ENCODE results near the gene ENOSF1.

The ENOSF1 gene

GRCh38 chr18:670522-670921 lies 41.9 kb downstream of the ENOSF1 start:
- no peak for DNase-seq

DNA sequence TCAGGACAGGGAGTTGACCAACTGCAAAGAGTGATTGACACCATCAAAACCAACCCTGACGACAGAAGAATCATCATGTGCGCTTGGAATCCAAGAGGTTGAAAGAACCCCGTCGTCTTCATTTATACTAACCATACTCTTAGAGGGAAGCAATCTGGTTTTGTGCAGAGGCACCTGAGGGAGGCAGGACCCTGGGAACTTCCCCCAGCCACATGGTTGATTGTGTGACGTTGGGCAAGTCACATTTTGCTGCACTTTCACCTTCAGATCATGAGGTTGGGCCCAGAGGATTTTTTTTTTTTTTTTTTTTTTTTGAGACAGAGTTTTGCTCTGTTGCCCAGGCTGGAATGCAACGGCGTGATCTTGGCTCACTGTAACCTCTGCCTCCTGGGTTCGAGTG lies 43.4 kb downstream of the ENOSF1 start:
- no peak for DNase-seq

- no peak for DNase-seq
Measured at GRCh38 chr18:668260-668659, 44.2 kb downstream of the ENOSF1 start.

GRCh38 chr18:666628-667027 lies 45.8 kb downstream of the ENOSF1 start:
- no peak for DNase-seq

DNA sequence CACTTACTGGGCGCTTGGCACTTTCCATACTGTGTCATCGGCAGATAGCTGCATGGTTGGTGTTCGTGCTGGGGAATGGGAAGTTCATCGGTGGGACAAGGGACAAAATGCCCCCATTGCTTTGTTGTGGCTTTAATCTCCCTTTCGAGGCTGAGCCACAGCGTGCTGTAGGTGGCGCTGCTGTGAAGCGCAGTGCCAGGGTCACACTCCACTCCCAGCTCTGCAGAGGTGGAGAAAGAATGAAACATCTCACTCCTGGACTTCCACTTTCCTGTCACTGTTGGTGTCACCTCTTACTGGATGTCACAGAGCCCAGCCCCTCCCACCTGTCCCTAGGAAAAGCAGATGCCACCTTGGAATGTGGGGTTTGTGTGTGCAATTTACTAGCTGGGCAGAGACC lies 46.3 kb downstream of the ENOSF1 start:
- no peak for DNase-seq

GRCh38 chr18:662197-662596 lies 50.2 kb downstream of the ENOSF1 start:
- no peak for DNase-seq

DNA sequence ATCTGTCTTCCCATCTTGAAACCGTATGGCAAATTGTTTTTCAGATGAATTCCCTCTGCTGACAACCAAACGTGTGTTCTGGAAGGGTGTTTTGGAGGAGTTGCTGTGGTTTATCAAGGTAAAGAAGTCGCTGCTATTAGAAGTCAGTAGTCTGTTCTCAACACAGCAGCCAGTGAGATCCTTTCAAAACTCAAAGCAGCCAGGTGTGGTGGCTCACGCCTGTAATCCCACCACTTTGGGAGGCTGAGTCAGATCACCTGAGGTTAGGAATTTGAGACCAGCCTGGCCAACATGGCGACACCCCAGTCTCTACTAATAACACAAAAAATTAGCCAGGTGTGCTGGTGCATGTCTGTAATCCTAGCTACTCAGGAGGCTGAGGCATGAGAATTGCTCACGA lies 52.8 kb downstream of the ENOSF1 start:
- DNase-seq, result no peak

- DNase-seq, result no peak
Measured at GRCh38 chr18:658947-659533, 53.4 kb downstream of the ENOSF1 start.

DNA sequence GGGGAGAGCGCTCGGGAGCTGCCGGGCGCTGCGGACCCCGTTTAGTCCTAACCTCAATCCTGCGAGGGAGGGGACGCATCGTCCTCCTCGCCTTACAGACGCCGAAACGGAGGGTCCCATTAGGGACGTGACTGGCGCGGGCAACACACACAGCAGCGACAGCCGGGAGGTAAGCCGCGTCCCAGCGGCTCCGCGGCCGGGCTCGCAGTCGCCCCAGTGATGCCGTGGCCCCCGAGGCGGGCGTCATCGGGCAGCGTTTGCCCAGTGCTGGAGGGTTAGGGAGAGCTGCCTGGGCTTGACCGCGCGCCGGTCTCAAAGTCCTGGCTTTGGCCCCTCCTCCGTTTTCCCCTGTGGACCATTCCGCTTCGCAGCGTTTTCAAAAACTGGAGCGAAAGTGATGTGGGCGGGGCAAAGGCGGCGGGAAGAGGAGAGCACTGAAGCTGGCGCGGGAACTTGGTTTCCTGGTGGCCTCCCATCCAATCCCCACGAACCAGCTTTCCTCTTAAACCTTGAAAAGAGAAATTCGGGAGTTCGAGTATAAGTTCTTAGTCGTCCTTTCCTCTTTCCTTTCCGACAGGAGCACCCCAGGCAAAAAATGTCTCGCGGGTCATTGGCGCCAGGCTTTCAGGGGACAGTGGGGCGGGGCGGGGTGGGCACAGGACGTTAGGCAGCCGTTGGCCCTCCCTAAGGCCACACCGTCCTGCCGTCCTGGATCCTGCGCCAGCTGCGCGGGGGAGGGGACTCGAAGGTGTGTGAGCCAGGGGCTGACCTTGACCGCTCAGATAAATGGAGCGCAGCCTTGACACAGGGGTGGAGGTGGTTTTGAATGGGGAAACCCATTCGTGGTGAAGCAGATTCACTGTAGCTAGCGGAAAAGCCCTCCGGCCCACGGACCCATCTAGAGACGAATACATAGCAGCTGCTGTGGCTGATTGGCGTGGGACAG lies 54.2 kb downstream of the ENOSF1 start:
- DNase-seq, result peak; percentile 60

- DNase-seq, result peak; percentile 38
Measured at GRCh38 chr18:657311-658000, 55.0 kb downstream of the ENOSF1 start, which contains the start of gene TYMS. Gene TYMS, plus strand, starts transcription at chr18:657653. Its CDS starts 90 bp downstream, at chr18:657743.

- DNase-seq, result no peak
Measured at GRCh38 chr18:655445-655844, 57.0 kb downstream of the ENOSF1 start.

DNA sequence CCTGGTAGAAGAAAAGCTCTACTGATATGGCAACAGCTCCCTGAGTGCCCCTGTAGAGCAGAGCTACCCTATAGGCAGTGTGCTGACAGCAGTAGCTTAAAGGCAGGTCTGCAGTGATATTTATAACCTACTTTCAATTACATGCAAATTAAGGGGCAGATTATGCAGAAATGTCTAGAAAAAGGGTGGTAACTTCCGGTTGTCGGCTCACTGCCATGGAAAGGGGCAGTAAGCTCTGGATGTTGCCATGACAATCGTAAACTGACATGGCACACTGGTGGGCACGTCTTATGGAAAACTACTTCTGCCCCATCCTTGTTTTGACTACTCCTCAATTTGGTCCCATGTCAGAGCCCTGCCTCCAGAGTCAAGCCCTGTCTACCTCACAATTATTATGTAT lies 57.8 kb downstream of the ENOSF1 start:
- DNase-seq, result no peak

DNA sequence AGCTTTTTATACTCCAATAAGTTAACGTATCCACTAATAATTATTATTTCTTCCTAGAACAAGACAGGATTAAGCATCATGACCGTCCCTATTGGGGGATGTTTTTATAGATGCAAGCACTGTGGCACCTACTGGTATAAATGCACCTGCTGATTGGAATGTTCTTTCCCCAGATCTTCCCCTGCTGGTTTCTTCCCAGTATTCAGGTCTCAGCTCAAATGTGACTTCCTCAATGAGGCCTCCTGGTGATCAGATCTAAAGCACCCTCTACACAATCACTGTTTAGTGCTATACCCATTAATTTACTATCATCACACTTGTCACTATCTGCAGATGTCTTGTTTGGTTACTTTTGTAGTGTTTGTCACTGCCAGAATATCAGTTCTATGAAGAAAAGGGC lies 58.9 kb downstream of the ENOSF1 start:
- no peak for DNase-seq

- no peak for DNase-seq
Measured at GRCh38 chr18:652131-652530, 60.3 kb downstream of the ENOSF1 start.

- DNase-seq, result no peak
Measured at GRCh38 chr18:650428-650858, 62.0 kb downstream of the ENOSF1 start.

- no peak for DNase-seq
Measured at GRCh38 chr18:649341-649740, 63.1 kb downstream of the ENOSF1 start.

- DNase-seq, result no peak
Measured at GRCh38 chr18:647304-647703, 65.1 kb downstream of the ENOSF1 start.

GRCh38 chr18:644395-645004 lies 67.9 kb downstream of the ENOSF1 start:
- DNase-seq, result no peak

DNA sequence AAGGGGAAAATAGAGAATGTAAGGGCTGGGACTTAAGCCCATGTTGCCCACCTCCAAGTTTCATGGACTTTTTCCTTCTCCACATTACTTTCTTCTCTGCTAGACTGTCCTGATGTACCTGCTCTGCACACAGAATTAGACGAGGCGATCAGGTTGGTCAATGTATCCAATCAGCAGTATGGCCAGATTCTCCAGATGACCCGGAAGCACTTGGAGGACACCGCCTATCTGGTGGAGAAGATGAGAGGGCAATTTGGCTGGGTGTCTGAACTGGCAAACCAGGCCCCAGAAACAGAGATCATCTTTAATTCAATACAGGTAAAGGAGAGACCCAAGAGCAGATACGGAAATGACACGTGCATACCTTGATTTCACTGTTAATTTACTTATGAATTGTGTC lies 71.2 kb downstream of the ENOSF1 start:
- no peak for DNase-seq

DNA sequence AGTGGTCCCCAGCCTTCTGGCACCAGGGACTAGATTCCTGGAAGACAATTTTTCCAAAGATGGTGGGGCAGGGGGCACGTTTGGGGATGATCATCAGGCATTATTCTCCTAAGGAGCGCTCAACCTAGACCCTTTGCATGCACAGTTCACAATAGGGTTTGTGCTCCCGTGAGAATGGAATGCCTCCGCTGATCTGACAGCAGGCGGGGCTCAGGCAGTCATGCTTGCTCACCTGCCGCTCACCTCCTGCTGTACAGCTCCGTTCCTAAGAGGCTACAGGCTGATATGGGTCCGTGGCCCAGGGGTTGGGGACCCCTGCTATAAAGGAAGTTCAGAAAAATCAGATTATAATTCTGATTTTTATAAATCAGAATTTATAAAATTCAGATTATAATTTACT lies 77.3 kb downstream of the ENOSF1 start:
- no peak for DNase-seq

DNA sequence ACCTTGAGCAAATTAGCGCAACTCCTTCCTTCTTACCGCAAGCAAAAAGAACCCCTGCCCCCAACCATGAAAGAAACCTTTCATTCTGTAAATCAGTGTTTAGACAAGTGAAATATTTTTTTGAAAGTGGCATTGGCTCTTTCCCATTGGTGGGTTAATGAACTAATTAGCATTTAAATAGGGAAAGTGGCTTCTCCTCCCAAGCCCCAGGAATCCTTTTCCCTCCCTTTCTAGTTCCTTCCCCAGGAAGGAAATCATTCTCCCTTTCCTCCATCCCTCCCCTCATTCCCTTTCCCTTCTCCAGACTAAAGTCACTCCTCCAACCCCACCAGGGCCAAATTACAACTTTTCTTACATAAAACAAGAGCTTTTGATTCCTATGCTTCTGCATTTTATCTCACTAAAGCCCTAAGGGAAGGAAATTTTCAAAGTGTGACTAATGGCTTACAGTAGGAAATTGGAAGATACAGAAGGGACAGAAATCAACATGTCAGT lies 77.8 kb downstream of the ENOSF1 start:
- DNase-seq, result no peak

DNA sequence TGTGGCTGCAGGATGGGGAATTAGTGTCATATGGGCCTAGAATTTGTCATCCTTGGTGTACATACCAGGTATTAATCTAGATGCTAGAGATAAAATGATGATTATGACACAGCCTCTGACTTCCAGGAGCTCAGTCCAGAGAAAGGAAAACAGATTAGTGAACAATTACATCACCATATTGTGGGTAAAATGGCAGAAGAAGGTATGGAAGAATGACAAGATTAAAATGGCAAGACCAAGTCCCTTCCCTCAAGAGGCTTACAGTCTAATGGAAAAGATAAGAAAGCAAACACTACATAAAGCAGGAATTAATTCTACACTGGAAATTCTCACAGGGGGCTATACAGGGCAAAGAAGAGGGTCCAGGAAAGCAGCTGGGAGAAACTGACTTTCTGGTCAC lies 80.9 kb downstream of the ENOSF1 start:
- DNase-seq, result no peak

Measured in activated naive CD4-positive, alpha-beta T cell treated with Interleukin-2 at 50 U/mL for 16 hours (primary cell).